ENCODE measurements around the gene FNBP1L.

- no peak for TF ChIP-seq REST (IDR thresholded peaks at IDR 0.05; ENCODE audit: unreplicated experiment)
- TF ChIP-seq CTCF (conservative IDR thresholded peaks at IDR 0.05; ENCODE audit: low read depth in 2 of 2), result no peak
- TF ChIP-seq EZH2 (IDR thresholded peaks at IDR 0.05; ENCODE audit: low read depth, unreplicated experiment), result no peak
- no peak for TF ChIP-seq POLR2AphosphoS5 (IDR thresholded peaks at IDR 0.05; ENCODE audit: low read depth)
- no peak for TF ChIP-seq CREB1 (CRISPR knock-in tag; IDR thresholded peaks at IDR 0.05; ENCODE audit: low read depth)
- no peak for TF ChIP-seq EZH2phosphoT487 (IDR thresholded peaks at IDR 0.05; ENCODE audit: unreplicated experiment)
- TF ChIP-seq NANOG (IDR thresholded peaks at IDR 0.05; ENCODE audit: borderline replicate concordance), result no peak
- no peak for TF ChIP-seq STAT1 (IDR thresholded peaks at IDR 0.05; ENCODE audit: unreplicated experiment)
- no peak for TF ChIP-seq JUNB (IDR thresholded peaks at IDR 0.05; ENCODE audit: unreplicated experiment)
- no peak for TF ChIP-seq ZNF331 (CRISPR knock-in tag; IDR thresholded peaks at IDR 0.05; ENCODE audit: low read depth)
These were observed 147.8 kb downstream of the FNBP1L start for GRCh38 chr1:93595743-93596142.
